IMR-90 (cell line): ENCODE measurements around the gene RALGPS2. TPM values are rescaled to one million over a fixed set of nuclear protein-coding genes. Genes with fewer than 3 reads are reported as not detected.

ENCODE experiments used
- ATAC-seq: fragments of 200-7000 bp; cut with Tn5 transposase; 2 replicates; pipeline ENCODE4 v1.9.1; 2020; ENCODE audit warnings: low read depth, mild to moderate bottlenecking, moderate library complexity
- BruUV-seq: library from RNA; stranded (reverse); fragments of 400-500 nt; replicated peaks from 2 replicates; lab custom pipeline; 2021; lab: Mats Ljungman, UMichigan
- CTCF ChIA-PET: fragments of 300-600 bp; formaldehyde crosslinking; extraction: SDS; loops from one replicate; lab custom pipeline; 2021; ENCODE audit warnings: antibody characterized with exemption; lab: Yijun Ruan, JAX
- POLR2A ChIA-PET: fragments of 300-600 bp; sonication (Branson Sonifier 250); formaldehyde crosslinking; loops from one replicate; lab custom pipeline; 2022; ENCODE audit warnings: antibody characterized with exemption; ENCODE audit not compliant: unreplicated experiment; lab: Charles Lee
- DNase-seq: peaks from one replicate; pipeline ENCODE4 v3.0.0; 2013
- H2AFZ ChIP-seq: replicated peaks from 2 replicates; pipeline ENCODE3; 2013; ENCODE audit warnings: low read length, mild to moderate bottlenecking; ENCODE audit not compliant: poor library complexity
- H2AK5ac ChIP-seq: 2 replicates; pipeline ENCODE4 v1.6.1; 2013; ENCODE audit warnings: low read depth, low read length, inconsistent platforms
- H2AK9ac ChIP-seq: replicated peaks from 2 replicates; pipeline ENCODE3; 2013; ENCODE audit warnings: mild to moderate bottlenecking, low read depth, low read length, moderate library complexity; ENCODE audit not compliant: poor library complexity
- H2BK120ac ChIP-seq: 2 replicates; pipeline ENCODE4 v1.6.1; 2013; ENCODE audit warnings: low read depth, low read length, inconsistent platforms
- H2BK15ac ChIP-seq: 3 replicates; pipeline ENCODE4 v1.6.1; 2013; ENCODE audit warnings: low read depth, low read length, inconsistent platforms
- H2BK20ac ChIP-seq: 2 replicates; pipeline ENCODE4 v1.6.1; 2013; ENCODE audit warnings: low read depth, mild to moderate bottlenecking, inconsistent platforms, low read length, moderate library complexity
- H2BK5ac ChIP-seq: 2 replicates; pipeline ENCODE4 v1.6.1; 2013; ENCODE audit warnings: mild to moderate bottlenecking, low read depth, low read length, inconsistent platforms; ENCODE audit not compliant: poor library complexity, severe bottlenecking
- H3K14ac ChIP-seq: replicated peaks from 2 replicates; pipeline ENCODE4 v1.6.1; 2013; ENCODE audit warnings: low read depth, low read length, inconsistent platforms
- H3K18ac ChIP-seq: 2 replicates; pipeline ENCODE4 v1.6.1; 2013; ENCODE audit warnings: low read depth, low read length, control low read depth
- H3K23ac ChIP-seq: 2 replicates; pipeline ENCODE4 v1.6.1; 2013; ENCODE audit warnings: low read depth, low read length, inconsistent platforms
- H3K27ac ChIP-seq: 2 replicates; pipeline ENCODE4 v1.5.1; 2013; ENCODE audit warnings: mild to moderate bottlenecking, control low read depth, low read length; ENCODE audit not compliant: insufficient read depth
- H3K27me3 ChIP-seq: 2 replicates; pipeline ENCODE4 v1.6.1; 2013; ENCODE audit warnings: low read length; ENCODE audit not compliant: control insufficient read depth, insufficient read depth
- H3K36me3 ChIP-seq: 2 replicates; pipeline ENCODE4 v1.6.1; 2013; ENCODE audit warnings: low read length, mixed read lengths; ENCODE audit not compliant: control insufficient read depth, insufficient read depth
- H3K4ac ChIP-seq: 2 replicates; pipeline ENCODE4 v1.6.1; 2013; ENCODE audit warnings: low read depth, low read length, inconsistent platforms
- H3K4me1 ChIP-seq: 2 replicates; pipeline ENCODE4 v1.6.1; 2013; ENCODE audit warnings: low read length, mixed read lengths; ENCODE audit not compliant: control insufficient read depth, insufficient read depth
- H3K4me2 ChIP-seq: 2 replicates; pipeline ENCODE4 v1.6.1; 2013; ENCODE audit warnings: low read depth, mild to moderate bottlenecking, control low read depth, low read length, moderate library complexity
- H3K4me3 ChIP-seq: 2 replicates; pipeline ENCODE4 v1.5.1; 2013; ENCODE audit warnings: low read depth, mild to moderate bottlenecking, control low read depth, low read length, moderate library complexity; ENCODE audit not compliant: insufficient read depth
- H3K56ac ChIP-seq: 2 replicates; pipeline ENCODE4 v1.6.1; 2013; ENCODE audit warnings: low read length, inconsistent platforms; ENCODE audit not compliant: insufficient read depth; ENCODE audit errors: extremely low read depth
- H3K79me1 ChIP-seq, 2 experiments: 2 replicates each; pipeline ENCODE4 v1.6.1; 2013; ENCODE audit warnings: low read length in 2 of 2, inconsistent platforms in 1 of 2, low read depth in 1 of 2
- H3K9ac ChIP-seq: 2 replicates; pipeline ENCODE4 v1.6.1; 2013; ENCODE audit warnings: low read depth, low read length, control low read depth
- H3K9me1 ChIP-seq: 2 replicates; pipeline ENCODE4 v1.6.1; 2013; ENCODE audit warnings: low read length, inconsistent platforms; ENCODE audit not compliant: insufficient read depth
- H3K9me3 ChIP-seq: 2 replicates; pipeline ENCODE4 v1.6.1; 2013; ENCODE audit warnings: low read length; ENCODE audit not compliant: control insufficient read depth, insufficient read depth
- H4K20me1 ChIP-seq: 2 replicates; pipeline ENCODE4 v1.6.1; 2013; ENCODE audit warnings: low read length, inconsistent platforms; ENCODE audit not compliant: insufficient read depth
- H4K5ac ChIP-seq: 2 replicates; pipeline ENCODE4 v1.6.1; 2013; ENCODE audit warnings: mild to moderate bottlenecking, low read depth, low read length, control low read depth
- H4K8ac ChIP-seq, 2 experiments: 2 replicates each; pipeline ENCODE4 v1.6.1; 2013; ENCODE audit warnings: low read depth in 2 of 2, low read length in 2 of 2, control low read depth in 1 of 2, inconsistent platforms in 1 of 2
- H4K91ac ChIP-seq: 2 replicates; pipeline ENCODE4 v1.6.1; 2013; ENCODE audit warnings: low read depth, low read length, inconsistent platforms; ENCODE audit not compliant: insufficient read depth
- BHLHE40 ChIP-seq: fragments of 150-350 bp; IDR thresholded peaks from 2 replicates; pipeline ENCODE4 v1.6.1; 2016; ENCODE audit warnings: mild to moderate bottlenecking, low read depth, low read length
- CEBPB ChIP-seq: IDR thresholded peaks from 2 replicates; pipeline ENCODE4 v1.6.1; 2012; ENCODE audit warnings: low read depth, low read length, improper control_type of control experiment
- CTCF ChIP-seq: conservative IDR thresholded peaks from 2 replicates; pipeline ENCODE4 v1.5.1; 2012; ENCODE audit warnings: mild to moderate bottlenecking, low read depth, low read length, improper control_type of control experiment
- ELK1 ChIP-seq: fragments of 150-350 bp; IDR thresholded peaks from 2 replicates; pipeline ENCODE4 v1.6.1; 2016; ENCODE audit warnings: low read depth, mild to moderate bottlenecking, low read length, moderate library complexity, borderline replicate concordance
- MAZ ChIP-seq: IDR thresholded peaks from 2 replicates; pipeline ENCODE4 v1.6.1; 2012; ENCODE audit warnings: low read depth, mild to moderate bottlenecking, low read length, improper control_type of control experiment, moderate library complexity, borderline replicate concordance
- MXI1 ChIP-seq: IDR thresholded peaks from 2 replicates; pipeline ENCODE4 v1.6.1; 2012; ENCODE audit warnings: low read depth, mild to moderate bottlenecking, low read length, moderate library complexity, borderline replicate concordance
- NFE2L2 ChIP-seq: fragments of 150-350 bp; IDR thresholded peaks from 2 replicates; pipeline ENCODE4 v1.6.1; 2016; ENCODE audit warnings: low read depth, mild to moderate bottlenecking, low read length
- POLR2A ChIP-seq: IDR thresholded peaks from 2 replicates; pipeline ENCODE4 v1.6.1; 2012; ENCODE audit warnings: mild to moderate bottlenecking, low read depth, low read length
- RAD21 ChIP-seq: IDR thresholded peaks from 2 replicates; pipeline ENCODE4 v1.6.1; 2012; ENCODE audit warnings: low read length, improper control_type of control experiment
- RCOR1 ChIP-seq: IDR thresholded peaks from 2 replicates; pipeline ENCODE4 v1.6.1; 2012; ENCODE audit warnings: mild to moderate bottlenecking, low read length, improper control_type of control experiment; ENCODE audit not compliant: insufficient replicate concordance
- SMC3 ChIP-seq: fragments of 150-350 bp; IDR thresholded peaks from 2 replicates; pipeline ENCODE4 v1.6.1; 2016; ENCODE audit warnings: low read depth, mild to moderate bottlenecking, antibody characterized with exemption, low read length, moderate library complexity
- USF2 ChIP-seq: fragments of 150-350 bp; IDR thresholded peaks from 2 replicates; pipeline ENCODE4 v1.6.1; 2017; ENCODE audit warnings: mild to moderate bottlenecking, antibody characterized with exemption, low read length, low read depth
- WGBS, 2 experiments: methylation state at CpG; one replicate each; pipeline versions ENCODE4 v1.1.5 to v1.1.7; 2013; ENCODE audit warnings: missing lambda C conversion rate in 2 of 2; ENCODE audit not compliant: insufficient read length in 1 of 2; ENCODE audit errors: extremely low coverage in 2 of 2; 5-methylcytosine and 5-hydroxymethylcytosine counted together
- dilution Hi-C: fragments of 300-500 bp; cut with HindIII; formaldehyde crosslinking; loops from one replicate; pipeline ENCODE4 v1.14.3; 2018; ENCODE audit warnings: low sequenced_read_pairs; ENCODE audit not compliant: unreplicated experiment
- in situ Hi-C: fragments of 300-500 bp; cut with MboI; formaldehyde crosslinking; loops from 3 replicates; pipeline ENCODE4 v1.14.3; 2019; ENCODE audit warnings: low sequenced_read_pairs, inconsistent platforms, mixed read lengths
- intact Hi-C: fragments of 100-400 bp; cut with micrococcal nuclease; formaldehyde crosslinking; loops from 2 replicates; pipeline ENCODE4 v1.10.0; 2022
- polyA plus RNA-seq, 3 experiments: library from polyadenylated mRNA; depleted of rRNA; stranded (reverse); fragments of >200 nt; gene quantifications; 2 replicates each; pipeline ENCODE4 v1.2.3, GENCODE V29; 2012; ENCODE audit warnings: low replicate concordance in 1 of 3
- total RNA-seq: library from RNA; depleted of rRNA; stranded (reverse); fragments of >200 nt; gene quantifications from 2 replicates; pipeline ENCODE4 v1.2.3, GENCODE V29; 2012

RALGPS2 gene
- total and polyA plus RNA-seq, 2 of the 4 experiments (the other 2 are of a cell fraction) = 13.8 to 148 TPM

- POLR2A ChIA-PET = interaction anchor here (1.0 kb wide), 1 partner anchor 95 kb away, joined by 4 read pairs; no protein-coding TSS in a partner anchor
- BruUV-seq = no TSS peak
- peak; percentile 59 for ATAC-seq
Measured at GRCh38 chr1:178725466-178726086, 532 bp downstream of the RALGPS2 start.

More at GRCh38 chr1:178725466-178726086, 532 bp downstream of the RALGPS2 start:
- no peak overlapping the region for H2AK5ac ChIP-seq
- WGBS, 2 experiments = 0% methylated on average over 14 of the region's 75 CpGs; no CpG with 5 or more reads in 1 of the 2 experiments
- peaks cover 7 to 28% of the 10 kb centered on the region in 2 experiments for H3K79me1 ChIP-seq
- CTCF ChIA-PET = interaction anchor here (1.4 kb wide), 1 partner anchor 182 kb away, joined by 3 read pairs; no protein-coding TSS in a partner anchor
- DNase-seq = no peak
- peak overlapping the region; percentile 90; the same call in 1 of the 2 replicates for H3K23ac ChIP-seq
- dilution Hi-C loops (no loop called here), intact Hi-C loops (loop anchor here (1.0 to 5.0 kb wide), 4 partner anchors 98 to 277 kb away; no protein-coding TSS in a partner anchor), in situ Hi-C loops (no loop called here)
- H3K27me3 ChIP-seq = no peaks in the 10 kb centered on the region
- peak overlapping the region; percentile 84; the same call in 1 of the 2 replicates for H3K4me2 ChIP-seq
- no peaks in the 10 kb centered on the region for H3K9me3 ChIP-seq
- no peaks in the 10 kb centered on the region; the same call in 1 of the 2 replicates for H3K4me1 ChIP-seq
- peak overlapping the region; percentile 91 for H2AFZ ChIP-seq
- peak overlapping the region; percentile 94 for H2AK9ac ChIP-seq
- peak overlapping the region; percentile 92 for H3K9ac ChIP-seq
- H2BK120ac ChIP-seq = peak overlapping the region; percentile 25; the same call in 1 of the 2 replicates
- TF ChIP-seq ELK1 = no peak
- no peak for TF ChIP-seq NFE2L2
- TF ChIP-seq RAD21 = no peak
- TF ChIP-seq CTCF = no peak
- TF ChIP-seq BHLHE40 = no peak
- TF ChIP-seq USF2 = no peak
- no peak for TF ChIP-seq RCOR1
- TF ChIP-seq MXI1 = no peak
- no peak for TF ChIP-seq MAZ
- no peak for TF ChIP-seq SMC3
- TF ChIP-seq POLR2A = no peak
- no peak for TF ChIP-seq CEBPB
- H4K5ac ChIP-seq = no peak overlapping the region
- peak overlapping the region; percentile 70; the same call in 1 of the 2 replicates for H3K56ac ChIP-seq
- no peak overlapping the region; the same call in 2 of the 3 replicates for H2BK15ac ChIP-seq
- peak overlapping the region; percentile 91 for H3K4me3 ChIP-seq
- 0 out of 2 replicates have a peak overlapping the region, but pooled peaks have one; percentile 52 for H3K14ac ChIP-seq
- peaks cover 4% of the 10 kb centered on the region for H3K36me3 ChIP-seq
- peak overlapping the region in 1 of 2 experiments; percentile 40; a peak in 1 of 4 replicates for H4K8ac ChIP-seq
- H3K4ac ChIP-seq = peak overlapping the region; percentile 63
- peak overlapping the region; percentile 86 for H4K91ac ChIP-seq
- peaks cover 13% of the 10 kb centered on the region; the same call in 1 of the 2 replicates for H4K20me1 ChIP-seq
- H2BK20ac ChIP-seq = no peak overlapping the region
- peak overlapping the region; percentile 76 for H3K27ac ChIP-seq
- H3K18ac ChIP-seq = no peak overlapping the region; the same call in 1 of the 2 replicates
- H2BK5ac ChIP-seq = peak overlapping the region; percentile 78
- peaks cover 7% of the 10 kb centered on the region; the same call in 1 of the 2 replicates for H3K9me1 ChIP-seq
